IMR-90 (cell line): Measurements from ENCODE around the gene CYP8B1. TPM values are rescaled to one million over a fixed set of nuclear protein-coding genes. Genes with fewer than 3 reads are reported as not detected.

Experiments used
- ATAC-seq: fragments of 200-7000 bp; cut with Tn5 transposase; 2 replicates; pipeline ENCODE4 v1.9.1; 2020; ENCODE audit warnings: low read depth, mild to moderate bottlenecking, moderate library complexity
- BruUV-seq: library from RNA; stranded (reverse); fragments of 400-500 nt; replicated peaks from 2 replicates; lab custom pipeline; 2021; lab: Mats Ljungman, UMichigan
- CTCF ChIA-PET: fragments of 300-600 bp; formaldehyde crosslinking; extraction: SDS; loops from one replicate; lab custom pipeline; 2021; ENCODE audit warnings: antibody characterized with exemption; lab: Yijun Ruan, JAX
- POLR2A ChIA-PET: fragments of 300-600 bp; sonication (Branson Sonifier 250); formaldehyde crosslinking; loops from one replicate; lab custom pipeline; 2022; ENCODE audit warnings: antibody characterized with exemption; ENCODE audit not compliant: unreplicated experiment; lab: Charles Lee
- DNase-seq: peaks from one replicate; pipeline ENCODE4 v3.0.0; 2013
- H2AFZ ChIP-seq: replicated peaks from 2 replicates; pipeline ENCODE3; 2013; ENCODE audit warnings: low read length, mild to moderate bottlenecking; ENCODE audit not compliant: poor library complexity
- H2AK5ac ChIP-seq: 2 replicates; pipeline ENCODE4 v1.6.1; 2013; ENCODE audit warnings: low read depth, low read length, inconsistent platforms
- H2AK9ac ChIP-seq: replicated peaks from 2 replicates; pipeline ENCODE3; 2013; ENCODE audit warnings: mild to moderate bottlenecking, low read depth, low read length, moderate library complexity; ENCODE audit not compliant: poor library complexity
- H2BK120ac ChIP-seq: 2 replicates; pipeline ENCODE4 v1.6.1; 2013; ENCODE audit warnings: low read depth, low read length, inconsistent platforms
- H2BK15ac ChIP-seq: 3 replicates; pipeline ENCODE4 v1.6.1; 2013; ENCODE audit warnings: low read depth, low read length, inconsistent platforms
- H2BK20ac ChIP-seq: 2 replicates; pipeline ENCODE4 v1.6.1; 2013; ENCODE audit warnings: low read depth, mild to moderate bottlenecking, inconsistent platforms, low read length, moderate library complexity
- H2BK5ac ChIP-seq: 2 replicates; pipeline ENCODE4 v1.6.1; 2013; ENCODE audit warnings: mild to moderate bottlenecking, low read depth, low read length, inconsistent platforms; ENCODE audit not compliant: poor library complexity, severe bottlenecking
- H3K14ac ChIP-seq: replicated peaks from 2 replicates; pipeline ENCODE4 v1.6.1; 2013; ENCODE audit warnings: low read depth, low read length, inconsistent platforms
- H3K18ac ChIP-seq: 2 replicates; pipeline ENCODE4 v1.6.1; 2013; ENCODE audit warnings: low read depth, low read length, control low read depth
- H3K23ac ChIP-seq: 2 replicates; pipeline ENCODE4 v1.6.1; 2013; ENCODE audit warnings: low read depth, low read length, inconsistent platforms
- H3K27ac ChIP-seq: 2 replicates; pipeline ENCODE4 v1.5.1; 2013; ENCODE audit warnings: mild to moderate bottlenecking, control low read depth, low read length; ENCODE audit not compliant: insufficient read depth
- H3K27me3 ChIP-seq: 2 replicates; pipeline ENCODE4 v1.6.1; 2013; ENCODE audit warnings: low read length; ENCODE audit not compliant: control insufficient read depth, insufficient read depth
- H3K36me3 ChIP-seq: 2 replicates; pipeline ENCODE4 v1.6.1; 2013; ENCODE audit warnings: low read length, mixed read lengths; ENCODE audit not compliant: control insufficient read depth, insufficient read depth
- H3K4ac ChIP-seq: 2 replicates; pipeline ENCODE4 v1.6.1; 2013; ENCODE audit warnings: low read depth, low read length, inconsistent platforms
- H3K4me1 ChIP-seq: 2 replicates; pipeline ENCODE4 v1.6.1; 2013; ENCODE audit warnings: low read length, mixed read lengths; ENCODE audit not compliant: control insufficient read depth, insufficient read depth
- H3K4me2 ChIP-seq: 2 replicates; pipeline ENCODE4 v1.6.1; 2013; ENCODE audit warnings: low read depth, mild to moderate bottlenecking, control low read depth, low read length, moderate library complexity
- H3K4me3 ChIP-seq: 2 replicates; pipeline ENCODE4 v1.5.1; 2013; ENCODE audit warnings: low read depth, mild to moderate bottlenecking, control low read depth, low read length, moderate library complexity; ENCODE audit not compliant: insufficient read depth
- H3K56ac ChIP-seq: 2 replicates; pipeline ENCODE4 v1.6.1; 2013; ENCODE audit warnings: low read length, inconsistent platforms; ENCODE audit not compliant: insufficient read depth; ENCODE audit errors: extremely low read depth
- H3K79me1 ChIP-seq, 2 experiments: 2 replicates each; pipeline ENCODE4 v1.6.1; 2013; ENCODE audit warnings: low read length in 2 of 2, inconsistent platforms in 1 of 2, low read depth in 1 of 2
- H3K9ac ChIP-seq: 2 replicates; pipeline ENCODE4 v1.6.1; 2013; ENCODE audit warnings: low read depth, low read length, control low read depth
- H3K9me1 ChIP-seq: 2 replicates; pipeline ENCODE4 v1.6.1; 2013; ENCODE audit warnings: low read length, inconsistent platforms; ENCODE audit not compliant: insufficient read depth
- H3K9me3 ChIP-seq: 2 replicates; pipeline ENCODE4 v1.6.1; 2013; ENCODE audit warnings: low read length; ENCODE audit not compliant: control insufficient read depth, insufficient read depth
- H4K20me1 ChIP-seq: 2 replicates; pipeline ENCODE4 v1.6.1; 2013; ENCODE audit warnings: low read length, inconsistent platforms; ENCODE audit not compliant: insufficient read depth
- H4K5ac ChIP-seq: 2 replicates; pipeline ENCODE4 v1.6.1; 2013; ENCODE audit warnings: mild to moderate bottlenecking, low read depth, low read length, control low read depth
- H4K8ac ChIP-seq, 2 experiments: 2 replicates each; pipeline ENCODE4 v1.6.1; 2013; ENCODE audit warnings: low read depth in 2 of 2, low read length in 2 of 2, control low read depth in 1 of 2, inconsistent platforms in 1 of 2
- H4K91ac ChIP-seq: 2 replicates; pipeline ENCODE4 v1.6.1; 2013; ENCODE audit warnings: low read depth, low read length, inconsistent platforms; ENCODE audit not compliant: insufficient read depth
- BHLHE40 ChIP-seq: fragments of 150-350 bp; IDR thresholded peaks from 2 replicates; pipeline ENCODE4 v1.6.1; 2016; ENCODE audit warnings: mild to moderate bottlenecking, low read depth, low read length
- CEBPB ChIP-seq: IDR thresholded peaks from 2 replicates; pipeline ENCODE4 v1.6.1; 2012; ENCODE audit warnings: low read depth, low read length, improper control_type of control experiment
- CHD1 ChIP-seq: IDR thresholded peaks from 2 replicates; pipeline ENCODE4 v1.6.1; 2012; ENCODE audit warnings: low read depth, low read length, improper control_type of control experiment
- FOS ChIP-seq: fragments of 150-350 bp; IDR thresholded peaks from 2 replicates; pipeline ENCODE4 v1.6.1; 2016; ENCODE audit warnings: low read depth, low read length
- MAFK ChIP-seq: IDR thresholded peaks from 2 replicates; pipeline ENCODE4 v1.6.1; 2012; ENCODE audit warnings: low read depth, low read length, improper control_type of control experiment
- MAZ ChIP-seq: IDR thresholded peaks from 2 replicates; pipeline ENCODE4 v1.6.1; 2012; ENCODE audit warnings: low read depth, mild to moderate bottlenecking, low read length, improper control_type of control experiment, moderate library complexity, borderline replicate concordance
- MXI1 ChIP-seq: IDR thresholded peaks from 2 replicates; pipeline ENCODE4 v1.6.1; 2012; ENCODE audit warnings: low read depth, mild to moderate bottlenecking, low read length, moderate library complexity, borderline replicate concordance
- NFE2L2 ChIP-seq: fragments of 150-350 bp; IDR thresholded peaks from 2 replicates; pipeline ENCODE4 v1.6.1; 2016; ENCODE audit warnings: low read depth, mild to moderate bottlenecking, low read length
- POLR2A ChIP-seq: IDR thresholded peaks from 2 replicates; pipeline ENCODE4 v1.6.1; 2012; ENCODE audit warnings: mild to moderate bottlenecking, low read depth, low read length
- RCOR1 ChIP-seq: IDR thresholded peaks from 2 replicates; pipeline ENCODE4 v1.6.1; 2012; ENCODE audit warnings: mild to moderate bottlenecking, low read length, improper control_type of control experiment; ENCODE audit not compliant: insufficient replicate concordance
- SMC3 ChIP-seq: fragments of 150-350 bp; IDR thresholded peaks from 2 replicates; pipeline ENCODE4 v1.6.1; 2016; ENCODE audit warnings: low read depth, mild to moderate bottlenecking, antibody characterized with exemption, low read length, moderate library complexity
- WGBS, 2 experiments: methylation state at CpG; one replicate each; pipeline versions ENCODE4 v1.1.5 to v1.1.7; 2013; ENCODE audit warnings: missing lambda C conversion rate in 2 of 2; ENCODE audit not compliant: insufficient read length in 1 of 2; ENCODE audit errors: extremely low coverage in 2 of 2; 5-methylcytosine and 5-hydroxymethylcytosine counted together
- dilution Hi-C: fragments of 300-500 bp; cut with HindIII; formaldehyde crosslinking; loops from one replicate; pipeline ENCODE4 v1.14.3; 2018; ENCODE audit warnings: low sequenced_read_pairs; ENCODE audit not compliant: unreplicated experiment
- in situ Hi-C: fragments of 300-500 bp; cut with MboI; formaldehyde crosslinking; loops from 3 replicates; pipeline ENCODE4 v1.14.3; 2019; ENCODE audit warnings: low sequenced_read_pairs, inconsistent platforms, mixed read lengths
- intact Hi-C: fragments of 100-400 bp; cut with micrococcal nuclease; formaldehyde crosslinking; loops from 2 replicates; pipeline ENCODE4 v1.10.0; 2022
- polyA plus RNA-seq, 3 experiments: library from polyadenylated mRNA; depleted of rRNA; stranded (reverse); fragments of >200 nt; gene quantifications; 2 replicates each; pipeline ENCODE4 v1.2.3, GENCODE V29; 2012; ENCODE audit warnings: low replicate concordance in 1 of 3
- total RNA-seq: library from RNA; depleted of rRNA; stranded (reverse); fragments of >200 nt; gene quantifications from 2 replicates; pipeline ENCODE4 v1.2.3, GENCODE V29; 2012
- TF ChIP-seq, protein P1 (sequence below): fragments of 150-350 bp; IDR thresholded peaks from 2 replicates; pipeline ENCODE4 v1.6.1; 2017; ENCODE audit warnings: mild to moderate bottlenecking, antibody characterized with exemption, low read length, low read depth
- TF ChIP-seq, protein P2 (sequence below): fragments of 150-350 bp; IDR thresholded peaks from 2 replicates; pipeline ENCODE4 v1.6.1; 2016; ENCODE audit warnings: low read depth, mild to moderate bottlenecking, low read length, moderate library complexity, borderline replicate concordance

Gene CYP8B1
- total and polyA plus RNA-seq, 2 of the 4 experiments (the other 2 are of a cell fraction), result not detected

DNA sequence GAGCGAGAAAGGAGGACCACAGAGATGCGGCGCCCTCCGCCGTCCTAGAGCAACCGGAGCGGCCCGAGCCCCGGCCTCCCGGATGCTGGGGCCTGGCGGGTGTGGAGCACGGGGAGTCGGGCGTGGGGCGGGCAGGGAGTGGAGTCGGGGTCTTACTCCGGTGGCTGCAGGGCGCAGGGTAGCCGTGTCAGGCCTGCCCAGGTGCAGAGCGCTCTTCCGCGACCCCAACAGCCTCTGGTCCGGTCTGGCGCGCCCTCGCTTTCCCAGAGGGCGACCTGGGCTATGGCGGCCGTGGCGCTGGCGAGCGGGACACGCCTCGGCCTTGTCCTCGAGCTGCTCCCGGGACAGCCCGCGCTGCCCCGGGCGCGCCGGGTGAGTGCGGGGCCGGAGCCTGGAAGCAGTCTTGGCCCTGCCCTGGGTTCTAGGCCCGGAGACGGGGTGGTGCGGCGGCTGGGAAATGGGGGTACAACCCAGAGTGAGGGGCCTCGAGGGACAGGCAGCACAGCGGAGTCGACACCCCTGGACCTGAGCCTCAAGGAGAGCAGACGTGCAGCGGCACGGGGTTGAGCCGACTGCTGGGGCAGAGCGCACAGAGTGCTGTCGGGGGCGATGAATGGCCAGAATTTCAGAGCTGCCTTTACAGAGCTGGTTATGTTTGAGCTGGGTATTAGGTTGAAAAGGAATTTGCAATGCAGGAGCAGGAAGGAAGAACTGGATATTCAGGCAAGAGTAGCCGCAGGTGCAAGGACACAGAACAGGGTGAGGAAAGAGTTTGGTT, 30.6 kb upstream of the CYP8B1 start, which contains the start of gene ZNF662 (continued):
- TF ChIP-seq BHLHE40, result no peak

DNA sequence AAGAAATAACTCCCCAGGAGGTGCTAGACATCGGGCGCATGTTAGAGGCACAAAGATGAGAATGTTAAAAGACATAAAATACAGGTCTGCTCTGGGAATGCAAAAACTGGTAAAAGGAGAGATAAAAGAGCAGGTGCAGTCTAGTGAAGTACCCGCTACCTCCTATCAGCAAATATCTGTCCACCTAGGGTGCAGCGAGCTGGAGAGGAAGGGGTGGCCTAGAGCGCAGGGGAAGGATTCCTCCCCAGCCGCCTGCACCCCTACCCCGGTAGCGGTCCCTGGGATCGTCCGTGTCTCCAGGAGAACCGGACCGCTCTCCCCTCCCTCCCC, 30.0 kb upstream of the CYP8B1 start:
- H3K9me1 ChIP-seq, result no peaks in the 10 kb centered on the region
- POLR2A ChIA-PET, result no interaction called here
- H3K27me3 ChIP-seq, result peaks cover 13% of the 10 kb centered on the region
- H3K4me1 ChIP-seq, result no peaks in the 10 kb centered on the region
- peak overlapping the region; percentile 82 for H2AFZ ChIP-seq
- no peak overlapping the region for H2BK20ac ChIP-seq
- H2BK5ac ChIP-seq, result no peak overlapping the region
- H3K4me2 ChIP-seq, result no peak overlapping the region; the same call in 1 of the 2 replicates
- H2AK5ac ChIP-seq, result no peak overlapping the region
- CTCF ChIA-PET, result no interaction called here
- H3K18ac ChIP-seq, result no peak overlapping the region
- in situ Hi-C loops (no loop called here), intact Hi-C loops (no loop called here), dilution Hi-C loops (no loop called here)
- DNase-seq (no peak), ATAC-seq (no peak)
- no peaks in the 10 kb centered on the region for H3K9me3 ChIP-seq
- H4K91ac ChIP-seq, result no peak overlapping the region
- no peak overlapping the region for H2BK120ac ChIP-seq
- no peak overlapping the region for H2BK15ac ChIP-seq
- no peak overlapping the region for H3K4ac ChIP-seq
- no peak overlapping the region for H3K9ac ChIP-seq
- no TSS peak for BruUV-seq
- H4K20me1 ChIP-seq, result no peaks in the 10 kb centered on the region
- no CpG with 5 or more reads among the region's 12 CpGs for WGBS, 2 experiments
- H3K79me1 ChIP-seq, result no peaks in the 10 kb centered on the region
- no peak overlapping the region for H3K27ac ChIP-seq
- no peak overlapping the region for H4K5ac ChIP-seq
- H3K4me3 ChIP-seq, result peak overlapping the region; percentile 34; the same call in 1 of the 2 replicates
- no peak overlapping the region for H3K14ac ChIP-seq
- H4K8ac ChIP-seq, result no peak overlapping the region
- no peak overlapping the region for H3K56ac ChIP-seq
- no peaks in the 10 kb centered on the region for H3K36me3 ChIP-seq
- H2AK9ac ChIP-seq, result no peak overlapping the region
- H3K23ac ChIP-seq, result no peak overlapping the region
- no peak for TF ChIP-seq NFE2L2
- TF ChIP-seq POLR2A, result no peak
- TF ChIP-seq MXI1, result no peak
- no peak for TF ChIP-seq MAZ
- TF ChIP-seq FOS, result no peak
- no peak for TF ChIP-seq MAFK
- TF ChIP-seq SMC3, result no peak
- TF ChIP-seq, protein P1, sequence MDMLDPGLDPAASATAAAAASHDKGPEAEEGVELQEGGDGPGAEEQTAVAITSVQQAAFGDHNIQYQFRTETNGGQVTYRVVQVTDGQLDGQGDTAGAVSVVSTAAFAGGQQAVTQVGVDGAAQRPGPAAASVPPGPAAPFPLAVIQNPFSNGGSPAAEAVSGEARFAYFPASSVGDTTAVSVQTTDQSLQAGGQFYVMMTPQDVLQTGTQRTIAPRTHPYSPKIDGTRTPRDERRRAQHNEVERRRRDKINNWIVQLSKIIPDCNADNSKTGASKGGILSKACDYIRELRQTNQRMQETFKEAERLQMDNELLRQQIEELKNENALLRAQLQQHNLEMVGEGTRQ, result no peak
- TF ChIP-seq CEBPB, result no peak
- TF ChIP-seq BHLHE40, result no peak
- no peak for TF ChIP-seq RCOR1
- TF ChIP-seq, protein P2, sequence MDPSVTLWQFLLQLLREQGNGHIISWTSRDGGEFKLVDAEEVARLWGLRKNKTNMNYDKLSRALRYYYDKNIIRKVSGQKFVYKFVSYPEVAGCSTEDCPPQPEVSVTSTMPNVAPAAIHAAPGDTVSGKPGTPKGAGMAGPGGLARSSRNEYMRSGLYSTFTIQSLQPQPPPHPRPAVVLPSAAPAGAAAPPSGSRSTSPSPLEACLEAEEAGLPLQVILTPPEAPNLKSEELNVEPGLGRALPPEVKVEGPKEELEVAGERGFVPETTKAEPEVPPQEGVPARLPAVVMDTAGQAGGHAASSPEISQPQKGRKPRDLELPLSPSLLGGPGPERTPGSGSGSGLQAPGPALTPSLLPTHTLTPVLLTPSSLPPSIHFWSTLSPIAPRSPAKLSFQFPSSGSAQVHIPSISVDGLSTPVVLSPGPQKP, result no peak
- no peak for TF ChIP-seq CHD1
